DND-41 (cell line): ENCODE data around the gene DSC1.
"Not testable (repeated sequence)": the region's sequence is repeated elsewhere in the genome, so short reads cannot be mapped to it uniquely, and the experiment has no call there.

Experiments
- ATAC-seq: fragments of 200-7000 bp; cut with Tn5 transposase; 3 replicates; pipeline ENCODE4 v1.9.1; 2021; ENCODE audit warnings: low read depth; ENCODE audit not compliant: insufficient read depth
- DNase-seq: peaks from one replicate; pipeline ENCODE4 v3.0.0-alpha.2; 2020
- H2AFZ ChIP-seq: 2 replicates; pipeline ENCODE4 v1.6.0; 2012; ENCODE audit warnings: low read depth, low read length
- H3K27ac ChIP-seq: 2 replicates; pipeline ENCODE4 v1.5.1; 2012; ENCODE audit warnings: low read length, inconsistent platforms
- H3K27me3 ChIP-seq: fragments of 200-600 bp; sonication (generic); 2 replicates; pipeline ENCODE4 v1.6.0; 2012; ENCODE audit warnings: low read length, mild to moderate bottlenecking, inconsistent platforms; ENCODE audit not compliant: insufficient read depth, poor library complexity
- H3K36me3 ChIP-seq: 2 replicates; pipeline ENCODE4 v1.5.1; 2012; ENCODE audit warnings: low read length, inconsistent platforms; ENCODE audit not compliant: insufficient read depth
- H3K4me1 ChIP-seq: 2 replicates; pipeline ENCODE4 v1.5.1; 2012; ENCODE audit warnings: mild to moderate bottlenecking, low read length; ENCODE audit not compliant: insufficient read depth
- H3K4me2 ChIP-seq: 2 replicates; pipeline ENCODE4 v1.6.0; 2012; ENCODE audit warnings: mild to moderate bottlenecking, moderate library complexity, low read length, inconsistent platforms; ENCODE audit not compliant: insufficient read depth
- H3K4me3 ChIP-seq, 2 experiments: fragments of 200-600 bp in 1 of 2; shearing (Covaris generic) in 1 of 2; 2 replicates each; pipeline ENCODE4 v1.5.1; 2012 to 2016; ENCODE audit warnings: inconsistent platforms in 2 of 2, low read length in 2 of 2, mild to moderate bottlenecking in 2 of 2, low read depth in 1 of 2, moderate library complexity in 1 of 2
- H3K79me2 ChIP-seq: 2 replicates; pipeline ENCODE4 v1.6.0; 2012; ENCODE audit warnings: low read length, inconsistent platforms; ENCODE audit not compliant: insufficient read depth
- H3K9ac ChIP-seq: 2 replicates; pipeline ENCODE4 v1.6.0; 2012; ENCODE audit warnings: low read depth, mild to moderate bottlenecking, inconsistent platforms, low read length, moderate library complexity
- H3K9me3 ChIP-seq: 2 replicates; pipeline ENCODE4 v1.5.1; 2012; ENCODE audit warnings: low read length, moderate library complexity, mild to moderate bottlenecking, inconsistent platforms; ENCODE audit not compliant: insufficient read depth, severe bottlenecking
- H4K20me1 ChIP-seq: 2 replicates; pipeline ENCODE4 v1.6.0; 2012; ENCODE audit warnings: low read length; ENCODE audit not compliant: insufficient read depth
- CTCF ChIP-seq: IDR thresholded peaks from 2 replicates; pipeline ENCODE4 v1.5.1; 2012; ENCODE audit warnings: borderline replicate concordance, low read length, moderate library complexity, mild to moderate bottlenecking; ENCODE audit not compliant: poor library complexity, severe bottlenecking; ENCODE audit errors: extremely low read depth
- EZH2 ChIP-seq: IDR thresholded peaks from 3 replicates; pipeline ENCODE4 v1.6.1; 2012; ENCODE audit warnings: borderline replicate concordance, low read depth, mild to moderate bottlenecking, moderate library complexity, low read length, inconsistent platforms; ENCODE audit not compliant: severe bottlenecking

DSC1 gene

DNA sequence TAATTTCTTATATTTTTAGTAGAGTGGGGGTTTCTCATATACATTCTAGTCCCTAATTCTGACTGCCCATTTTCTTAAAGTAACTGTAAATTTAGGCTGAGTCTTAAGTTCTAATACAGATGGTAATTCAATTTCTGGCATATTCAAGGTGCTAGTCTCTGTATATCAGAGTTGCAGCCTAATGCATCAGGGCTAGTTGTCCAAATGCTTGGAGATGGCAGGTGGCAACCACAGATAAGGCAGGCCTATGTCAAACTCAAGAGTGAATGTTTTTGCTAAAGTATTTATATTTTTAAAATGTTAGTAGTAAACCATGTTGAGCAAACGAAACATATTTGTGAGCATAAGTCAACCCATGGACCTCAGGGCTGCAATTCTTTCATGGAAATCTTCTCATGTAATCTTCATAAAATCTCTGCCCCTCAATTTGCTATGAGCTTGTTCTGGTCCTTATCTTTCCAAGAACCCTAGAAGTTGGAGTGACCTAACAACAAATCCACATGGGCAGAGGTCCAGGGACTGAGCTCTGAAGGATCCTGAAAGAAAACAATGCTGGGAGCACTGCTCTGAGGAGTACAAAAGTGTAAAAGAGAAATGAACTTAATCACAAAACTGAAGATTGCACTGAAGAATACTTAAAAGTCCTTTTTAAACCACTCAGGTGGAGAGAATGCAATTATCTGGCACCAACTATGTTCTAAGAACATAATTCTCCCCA lies 33.1 kb downstream of the DSC1 start:
- Histone ChIP-seq H3K4me2 (no peak overlapping the region), H4K20me1 (no peaks in the 10 kb centered on the region), H2AFZ (no peak overlapping the region), H3K9me3 (no peaks in the 10 kb centered on the region), H3K27ac (no peak overlapping the region), H3K4me1 (no peaks in the 10 kb centered on the region), H3K4me3 (no peak overlapping the region), H3K36me3 (no peaks in the 10 kb centered on the region), H3K9ac (no peak overlapping the region), H3K27me3 (no peaks in the 10 kb centered on the region), H3K79me2 (no peaks in the 10 kb centered on the region)
- ATAC-seq, result no peak
- no peak for DNase-seq
- TF ChIP-seq EZH2 (no peak), CTCF (no peak)

GRCh38 chr18:31125878-31126277 lies 36.8 kb downstream of the DSC1 start:
- Histone ChIP-seq H3K4me3 (no peak overlapping the region), H3K4me1 (no peaks in the 10 kb centered on the region), H3K9ac (no peak overlapping the region), H3K79me2 (no peaks in the 10 kb centered on the region), H3K9me3 (no peaks in the 10 kb centered on the region), H3K36me3 (no peaks in the 10 kb centered on the region), H3K4me2 (no peak overlapping the region), H2AFZ (no peak overlapping the region), H4K20me1 (no peaks in the 10 kb centered on the region), H3K27ac (no peak overlapping the region), H3K27me3 (no peaks in the 10 kb centered on the region)
- DNase-seq (no peak), ATAC-seq (no peak)
- TF ChIP-seq CTCF, result no peak
- no peak for TF ChIP-seq EZH2

- H3K4me2 ChIP-seq, H3K9me3 ChIP-seq, H3K27ac ChIP-seq, H4K20me1 ChIP-seq, H2AFZ ChIP-seq, H3K79me2 ChIP-seq, H3K4me1 ChIP-seq, H3K9ac ChIP-seq, ATAC-seq, DNase-seq, H3K27me3 ChIP-seq, H3K36me3 ChIP-seq, H3K4me3 ChIP-seq: not testable (repeated sequence)
Observed at GRCh38 chr18:31123125-31123524, 39.5 kb downstream of the DSC1 start.

DNA sequence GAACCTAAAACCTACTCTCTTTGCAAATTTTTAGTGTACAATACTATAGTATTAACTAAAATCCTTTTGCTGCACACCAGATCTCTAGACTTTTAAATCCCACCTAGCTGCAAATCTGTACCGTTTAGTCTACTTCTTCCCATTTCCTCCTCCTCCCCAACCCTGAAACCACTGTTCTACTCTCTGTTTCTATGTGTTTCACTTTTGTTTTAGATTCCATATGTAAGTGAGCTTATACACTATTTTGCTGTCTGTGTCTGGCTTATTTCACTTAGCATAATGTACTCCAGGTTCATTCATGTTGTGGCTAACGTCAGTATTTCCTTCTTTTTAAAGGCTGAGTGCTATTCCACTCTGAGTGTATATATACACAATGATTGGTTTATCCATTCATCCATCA lies 42.1 kb downstream of the DSC1 start:
- no peak overlapping the region for H2AFZ ChIP-seq
- no peaks in the 10 kb centered on the region for H3K27me3 ChIP-seq
- no peak overlapping the region for H3K9ac ChIP-seq
- H3K9me3 ChIP-seq, result no peaks in the 10 kb centered on the region
- no peak overlapping the region for H3K4me2 ChIP-seq
- no peak overlapping the region for H3K27ac ChIP-seq
- H3K79me2 ChIP-seq, result no peaks in the 10 kb centered on the region
- H3K4me3 ChIP-seq, result no peak overlapping the region
- DNase-seq (no peak), ATAC-seq (no peak)
- H4K20me1 ChIP-seq, result no peaks in the 10 kb centered on the region
- no peak for TF ChIP-seq CTCF
- no peak for TF ChIP-seq EZH2
- no peaks in the 10 kb centered on the region for H3K36me3 ChIP-seq
- H3K4me1 ChIP-seq, result no peaks in the 10 kb centered on the region
